Esophagus muscularis mucosa (tissue), 4 donors: ENCODE data around the gene TRPT1. TPM values are rescaled to one million over a fixed set of nuclear protein-coding genes. Genes with fewer than 3 reads are reported as not detected.

Experiments used
- DNase-seq: peaks from one replicate; pipeline ENCODE4 v3.0.0-alpha.2; 2017; ENCODE audit errors: extremely low spot score
- H3K27ac ChIP-seq, 4 donors: fragments of 200-600 bp; sonication (generic); replicated peaks in 1 of 4; 1 replicate in 3 of 4; 2 replicates in 1 of 4; pipeline ENCODE4 v1.5.1; 2016 to 2019; ENCODE audit warnings: mild to moderate bottlenecking in 1 of 4
- H3K27me3 ChIP-seq, 4 donors: fragments of 200-600 bp; sonication (generic); one replicate each; pipeline versions ENCODE4 v1.5.1 to v1.6.0; 2016 to 2019
- H3K36me3 ChIP-seq, 4 donors: fragments of 200-600 bp; sonication (generic); one replicate each; pipeline ENCODE4 v1.5.1; 2016 to 2019
- H3K4me1 ChIP-seq, 4 donors: fragments of 200-600 bp; sonication (generic); one replicate each; pipeline ENCODE4 v1.5.1; 2016 to 2019
- H3K4me3 ChIP-seq, 4 donors: fragments of 200-600 bp; sonication (generic); 1 replicate in 2 of 4; 2 replicates in 2 of 4; pipeline ENCODE4 v1.5.1; 2016 to 2019; ENCODE audit warnings: mild to moderate bottlenecking in 4 of 4, moderate library complexity in 1 of 4
- H3K9me3 ChIP-seq, 4 donors: fragments of 200-600 bp; sonication (generic); 1 replicate in 3 of 4; 2 replicates in 1 of 4; pipeline ENCODE4 v1.5.1; 2016 to 2019
- EP300 ChIP-seq: sonication (generic); formaldehyde crosslinking; IDR thresholded peaks from one replicate; pipeline ENCODE4 v1.6.1; 2017; ENCODE audit warnings: antibody characterized with exemption
- POLR2A ChIP-seq: fragments of 450-650 bp; IDR thresholded peaks from one replicate; pipeline ENCODE4 v1.6.1; 2017; ENCODE audit warnings: antibody characterized with exemption, moderate library complexity, mild to moderate bottlenecking, low read depth
- POLR2AphosphoS5 ChIP-seq, 2 donors: sonication (generic); formaldehyde crosslinking; IDR thresholded peaks; one replicate each; pipeline ENCODE4 v1.6.1; 2017; ENCODE audit warnings: antibody characterized with exemption in 2 of 2
- WGBS: methylation state at CpG from one replicate; pipeline ENCODE4 v1.1.5; 2018; 5-methylcytosine and 5-hydroxymethylcytosine counted together
- intact Hi-C: fragments of 100-400 bp; cut with DNase I; formaldehyde crosslinking; loops from one replicate; pipeline ENCODE4 v1.15.1; 2023
- total RNA-seq, 4 donors: library from RNA; depleted of rRNA; stranded (reverse); fragments of >200 nt; gene quantifications; one replicate each; pipeline versions ENCODE4 v1.1.0 to v1.2.1, GENCODE V29; 2016
- TF ChIP-seq, protein P1 (sequence below), 3 experiments: fragments of 200-600 bp in 2 of 3; fragments of 450-650 bp in 1 of 3; sonication (generic) in 2 of 3; IDR thresholded peaks; one replicate each; pipeline ENCODE4 v1.5.1; 2017 to 2019; ENCODE audit warnings: antibody characterized with exemption in 3 of 3, mild to moderate bottlenecking in 2 of 3, moderate library complexity in 1 of 3

Gene TRPT1
- total RNA-seq, 4 donors from 2014 or later, result 42.3 to 90.5 (median 72.1) TPM

DNA sequence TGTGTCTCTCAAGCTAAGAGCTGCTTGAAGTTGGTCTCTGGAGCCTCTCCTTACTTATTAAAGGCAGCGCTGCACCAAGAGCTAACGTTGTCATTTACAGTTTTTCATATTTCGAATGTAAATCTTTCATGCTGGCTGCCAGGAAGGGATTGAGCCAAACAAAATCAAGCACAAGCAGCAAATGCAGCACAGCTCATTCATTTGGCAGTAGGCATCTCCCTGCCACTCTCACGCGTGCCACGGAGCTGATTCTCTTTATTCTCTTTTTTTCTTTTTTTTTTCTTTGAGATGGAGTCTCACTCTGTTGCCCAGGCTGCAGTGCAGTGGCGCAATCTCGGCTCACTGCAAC is 7.0 kb upstream of the TRPT1 start:
- Histone ChIP-seq H3K27me3 (no peaks in the 10 kb centered on the region), H3K36me3 (peaks cover 8 to 21% (median 9%) of the 10 kb centered on the region in 4 donors), H3K9me3 (no peaks in the 10 kb centered on the region), H3K27ac (peak overlapping the region; percentile 40 to 96 (median 90)), H3K4me1 (peaks cover 33 to 77% (median 71%) of the 10 kb centered on the region in 4 donors), H3K4me3 (no peak overlapping the region)
- WGBS, result 88% methylated on average over 8 of the region's 8 CpGs
- intact Hi-C loops, result no loop called here
- DNase-seq, result no peak
- no peak for TF ChIP-seq POLR2A
- no peak for TF ChIP-seq POLR2AphosphoS5 (IDR thresholded peaks at IDR 0.05)
- TF ChIP-seq EP300, result no peak

DNA sequence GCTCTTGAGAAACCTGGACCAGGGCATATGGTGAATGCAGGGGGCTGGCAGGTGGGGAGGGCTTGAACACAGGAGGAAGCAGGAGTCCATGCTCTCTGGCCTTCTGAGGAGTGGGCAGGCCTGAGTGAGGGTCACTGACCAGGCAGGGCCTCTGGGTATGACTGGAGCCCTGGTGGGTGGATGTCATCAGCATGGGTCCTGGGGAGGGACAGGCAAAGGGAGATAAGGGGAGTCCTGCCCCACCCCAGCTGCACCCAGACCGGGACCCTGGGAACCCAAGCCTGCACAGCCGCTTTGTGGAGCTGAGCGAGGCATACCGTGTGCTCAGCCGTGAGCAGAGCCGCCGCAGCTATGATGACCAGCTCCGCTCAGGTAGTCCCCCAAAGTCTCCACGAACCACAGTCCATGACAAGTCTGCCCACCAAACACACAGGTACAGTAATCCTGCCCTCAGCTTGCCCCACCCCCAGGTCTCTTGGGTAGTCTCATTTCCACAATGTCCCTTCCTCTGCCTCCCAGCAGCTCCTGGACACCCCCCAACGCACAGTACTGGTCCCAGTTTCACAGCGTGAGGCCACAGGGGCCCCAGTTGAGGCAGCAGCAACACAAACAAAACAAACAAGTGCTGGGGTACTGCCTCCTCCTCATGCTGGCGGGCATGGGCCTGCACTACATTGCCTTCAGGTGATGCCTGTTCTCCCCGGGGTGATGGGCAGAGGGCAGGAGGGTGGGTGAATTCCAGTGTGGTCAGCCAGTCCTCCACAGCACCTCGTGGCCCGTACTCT is 6.4 kb upstream of the TRPT1 start:
- TF ChIP-seq POLR2A (no peak), EP300 (no peak), POLR2AphosphoS5 (IDR thresholded peaks at IDR 0.05) (no peak)
- TF ChIP-seq, protein P1, sequence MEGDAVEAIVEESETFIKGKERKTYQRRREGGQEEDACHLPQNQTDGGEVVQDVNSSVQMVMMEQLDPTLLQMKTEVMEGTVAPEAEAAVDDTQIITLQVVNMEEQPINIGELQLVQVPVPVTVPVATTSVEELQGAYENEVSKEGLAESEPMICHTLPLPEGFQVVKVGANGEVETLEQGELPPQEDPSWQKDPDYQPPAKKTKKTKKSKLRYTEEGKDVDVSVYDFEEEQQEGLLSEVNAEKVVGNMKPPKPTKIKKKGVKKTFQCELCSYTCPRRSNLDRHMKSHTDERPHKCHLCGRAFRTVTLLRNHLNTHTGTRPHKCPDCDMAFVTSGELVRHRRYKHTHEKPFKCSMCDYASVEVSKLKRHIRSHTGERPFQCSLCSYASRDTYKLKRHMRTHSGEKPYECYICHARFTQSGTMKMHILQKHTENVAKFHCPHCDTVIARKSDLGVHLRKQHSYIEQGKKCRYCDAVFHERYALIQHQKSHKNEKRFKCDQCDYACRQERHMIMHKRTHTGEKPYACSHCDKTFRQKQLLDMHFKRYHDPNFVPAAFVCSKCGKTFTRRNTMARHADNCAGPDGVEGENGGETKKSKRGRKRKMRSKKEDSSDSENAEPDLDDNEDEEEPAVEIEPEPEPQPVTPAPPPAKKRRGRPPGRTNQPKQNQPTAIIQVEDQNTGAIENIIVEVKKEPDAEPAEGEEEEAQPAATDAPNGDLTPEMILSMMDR (IDR thresholded peaks at IDR 0.05), result no peak
- peaks cover 3 to 16% (median 3%) of the 10 kb centered on the region in 4 donors for H3K36me3 ChIP-seq
- whole genome bisulfite sequencing, result 82% methylated on average over 15 of the region's 15 CpGs
- H3K9me3 ChIP-seq, result no peaks in the 10 kb centered on the region
- H3K27me3 ChIP-seq, result no peaks in the 10 kb centered on the region
- intact Hi-C loops, result no loop called here
- H3K4me3 ChIP-seq, result no peak overlapping the region
- peaks cover 39 to 80% (median 77%) of the 10 kb centered on the region in 4 donors for H3K4me1 ChIP-seq
- H3K27ac ChIP-seq, result peak overlapping the region; percentile 40 to 96 (median 92)
- no peak for DNase-seq

DNA sequence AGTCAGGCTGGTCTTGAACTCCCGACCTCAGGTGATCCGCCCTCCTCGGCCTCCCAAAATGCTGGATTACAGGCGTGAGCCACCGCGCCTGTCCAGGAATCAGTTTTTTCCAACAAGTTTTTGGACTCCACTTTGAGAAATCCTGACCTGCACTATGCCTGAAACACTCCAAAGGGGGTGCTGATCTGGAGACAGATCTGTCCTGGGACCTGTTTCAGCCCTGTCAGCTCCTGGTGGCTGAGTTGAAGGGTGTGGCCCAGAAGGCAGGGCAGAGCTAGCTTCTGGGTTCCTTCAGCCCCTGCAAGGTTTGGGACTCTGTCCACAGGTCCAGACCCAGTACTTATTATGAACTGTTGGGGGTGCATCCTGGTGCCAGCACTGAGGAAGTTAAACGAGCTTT is 5.6 kb upstream of the TRPT1 start:
- Histone ChIP-seq H3K27ac (peak overlapping the region; percentile 90 to 96 (median 93)), H3K4me3 (no peak overlapping the region), H3K9me3 (no peaks in the 10 kb centered on the region), H3K36me3 (peaks cover 0 to 7% (median 0%) of the 10 kb centered on the region in 4 donors), H3K4me1 (peaks cover 47 to 87% (median 85%) of the 10 kb centered on the region in 4 donors), H3K27me3 (no peaks in the 10 kb centered on the region)
- no peak for TF ChIP-seq POLR2AphosphoS5 (IDR thresholded peaks at IDR 0.05)
- no peak for TF ChIP-seq EP300
- no peak for TF ChIP-seq POLR2A
- TF ChIP-seq, protein P1 (IDR thresholded peaks at IDR 0.05), result no peak
- WGBS, result 88% methylated on average over 7 of the region's 7 CpGs
- DNase-seq, result no peak
- intact Hi-C loops, result no loop called here

DNA sequence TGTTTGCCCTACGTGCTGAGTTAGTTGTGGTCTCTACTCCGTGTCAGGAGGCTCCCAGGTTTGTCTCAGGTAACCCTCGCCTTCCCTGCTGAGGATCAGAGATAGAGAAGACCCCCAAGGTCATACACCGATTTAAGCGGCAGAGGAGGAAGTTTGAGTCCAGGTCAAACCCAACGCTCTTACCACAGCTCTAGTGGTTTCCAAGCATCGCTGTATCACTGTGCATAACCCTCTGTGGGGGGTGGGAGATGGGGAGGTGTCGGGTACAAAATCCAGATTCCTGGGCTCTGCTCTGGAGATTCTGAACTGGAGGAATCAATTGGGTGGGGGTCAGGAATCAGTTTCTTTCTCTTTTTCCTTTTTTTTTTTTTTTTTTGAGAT is 5.0 kb upstream of the TRPT1 start:
- WGBS, result 5% methylated on average over 8 of the region's 8 CpGs
- intact Hi-C loops, result no loop called here

More for the DNA sequence above, 5.0 kb upstream of the TRPT1 start:
- H3K27me3 ChIP-seq, result no peaks in the 10 kb centered on the region
- no peak for DNase-seq
- peaks cover 0 to 3% (median 0%) of the 10 kb centered on the region in 4 donors for H3K36me3 ChIP-seq
- no peaks in the 10 kb centered on the region for H3K9me3 ChIP-seq
- TF ChIP-seq EP300 (no peak), POLR2A (no peak), POLR2AphosphoS5 (IDR thresholded peaks at IDR 0.05) (no peak)
- TF ChIP-seq, protein P1 (IDR thresholded peaks at IDR 0.05), result no peak
- H3K27ac ChIP-seq, result peak overlapping the region; percentile 90 to 96 (median 93)
- H3K4me3 ChIP-seq, result peak overlapping the region; percentile 64 to 85 (median 75)
- peaks cover 47 to 86% (median 85%) of the 10 kb centered on the region in 4 donors for H3K4me1 ChIP-seq
